IMR-90 (cell line): Measurements from ENCODE around the gene TULP3. TPM values are rescaled to one million over a fixed set of nuclear protein-coding genes. Genes with fewer than 3 reads are reported as not detected.

Source experiments
- ATAC-seq: fragments of 200-7000 bp; cut with Tn5 transposase; 2 replicates; pipeline ENCODE4 v1.9.1; 2020; ENCODE audit warnings: low read depth, mild to moderate bottlenecking, moderate library complexity
- BruUV-seq: library from RNA; stranded (reverse); fragments of 400-500 nt; replicated peaks from 2 replicates; lab custom pipeline; 2021; lab: Mats Ljungman, UMichigan
- CTCF ChIA-PET: fragments of 300-600 bp; formaldehyde crosslinking; extraction: SDS; loops from one replicate; lab custom pipeline; 2021; ENCODE audit warnings: antibody characterized with exemption; lab: Yijun Ruan, JAX
- POLR2A ChIA-PET: fragments of 300-600 bp; sonication (Branson Sonifier 250); formaldehyde crosslinking; loops from one replicate; lab custom pipeline; 2022; ENCODE audit warnings: antibody characterized with exemption; ENCODE audit not compliant: unreplicated experiment; lab: Charles Lee
- DNase-seq: peaks from one replicate; pipeline ENCODE4 v3.0.0; 2013
- H2AFZ ChIP-seq: replicated peaks from 2 replicates; pipeline ENCODE3; 2013; ENCODE audit warnings: low read length, mild to moderate bottlenecking; ENCODE audit not compliant: poor library complexity
- H2AK5ac ChIP-seq: 2 replicates; pipeline ENCODE4 v1.6.1; 2013; ENCODE audit warnings: low read depth, low read length, inconsistent platforms
- H2AK9ac ChIP-seq: replicated peaks from 2 replicates; pipeline ENCODE3; 2013; ENCODE audit warnings: mild to moderate bottlenecking, low read depth, low read length, moderate library complexity; ENCODE audit not compliant: poor library complexity
- H2BK120ac ChIP-seq: 2 replicates; pipeline ENCODE4 v1.6.1; 2013; ENCODE audit warnings: low read depth, low read length, inconsistent platforms
- H2BK15ac ChIP-seq: 3 replicates; pipeline ENCODE4 v1.6.1; 2013; ENCODE audit warnings: low read depth, low read length, inconsistent platforms
- H2BK20ac ChIP-seq: 2 replicates; pipeline ENCODE4 v1.6.1; 2013; ENCODE audit warnings: low read depth, mild to moderate bottlenecking, inconsistent platforms, low read length, moderate library complexity
- H2BK5ac ChIP-seq: 2 replicates; pipeline ENCODE4 v1.6.1; 2013; ENCODE audit warnings: mild to moderate bottlenecking, low read depth, low read length, inconsistent platforms; ENCODE audit not compliant: poor library complexity, severe bottlenecking
- H3K14ac ChIP-seq: replicated peaks from 2 replicates; pipeline ENCODE4 v1.6.1; 2013; ENCODE audit warnings: low read depth, low read length, inconsistent platforms
- H3K18ac ChIP-seq: 2 replicates; pipeline ENCODE4 v1.6.1; 2013; ENCODE audit warnings: low read depth, low read length, control low read depth
- H3K23ac ChIP-seq: 2 replicates; pipeline ENCODE4 v1.6.1; 2013; ENCODE audit warnings: low read depth, low read length, inconsistent platforms
- H3K27ac ChIP-seq: 2 replicates; pipeline ENCODE4 v1.5.1; 2013; ENCODE audit warnings: mild to moderate bottlenecking, control low read depth, low read length; ENCODE audit not compliant: insufficient read depth
- H3K27me3 ChIP-seq: 2 replicates; pipeline ENCODE4 v1.6.1; 2013; ENCODE audit warnings: low read length; ENCODE audit not compliant: control insufficient read depth, insufficient read depth
- H3K36me3 ChIP-seq: 2 replicates; pipeline ENCODE4 v1.6.1; 2013; ENCODE audit warnings: low read length, mixed read lengths; ENCODE audit not compliant: control insufficient read depth, insufficient read depth
- H3K4ac ChIP-seq: 2 replicates; pipeline ENCODE4 v1.6.1; 2013; ENCODE audit warnings: low read depth, low read length, inconsistent platforms
- H3K4me1 ChIP-seq: 2 replicates; pipeline ENCODE4 v1.6.1; 2013; ENCODE audit warnings: low read length, mixed read lengths; ENCODE audit not compliant: control insufficient read depth, insufficient read depth
- H3K4me2 ChIP-seq: 2 replicates; pipeline ENCODE4 v1.6.1; 2013; ENCODE audit warnings: low read depth, mild to moderate bottlenecking, control low read depth, low read length, moderate library complexity
- H3K4me3 ChIP-seq: 2 replicates; pipeline ENCODE4 v1.5.1; 2013; ENCODE audit warnings: low read depth, mild to moderate bottlenecking, control low read depth, low read length, moderate library complexity; ENCODE audit not compliant: insufficient read depth
- H3K56ac ChIP-seq: 2 replicates; pipeline ENCODE4 v1.6.1; 2013; ENCODE audit warnings: low read length, inconsistent platforms; ENCODE audit not compliant: insufficient read depth; ENCODE audit errors: extremely low read depth
- H3K79me1 ChIP-seq, 2 experiments: 2 replicates each; pipeline ENCODE4 v1.6.1; 2013; ENCODE audit warnings: low read length in 2 of 2, inconsistent platforms in 1 of 2, low read depth in 1 of 2
- H3K9ac ChIP-seq: 2 replicates; pipeline ENCODE4 v1.6.1; 2013; ENCODE audit warnings: low read depth, low read length, control low read depth
- H3K9me1 ChIP-seq: 2 replicates; pipeline ENCODE4 v1.6.1; 2013; ENCODE audit warnings: low read length, inconsistent platforms; ENCODE audit not compliant: insufficient read depth
- H3K9me3 ChIP-seq: 2 replicates; pipeline ENCODE4 v1.6.1; 2013; ENCODE audit warnings: low read length; ENCODE audit not compliant: control insufficient read depth, insufficient read depth
- H4K20me1 ChIP-seq: 2 replicates; pipeline ENCODE4 v1.6.1; 2013; ENCODE audit warnings: low read length, inconsistent platforms; ENCODE audit not compliant: insufficient read depth
- H4K5ac ChIP-seq: 2 replicates; pipeline ENCODE4 v1.6.1; 2013; ENCODE audit warnings: mild to moderate bottlenecking, low read depth, low read length, control low read depth
- H4K8ac ChIP-seq, 2 experiments: 2 replicates each; pipeline ENCODE4 v1.6.1; 2013; ENCODE audit warnings: low read depth in 2 of 2, low read length in 2 of 2, control low read depth in 1 of 2, inconsistent platforms in 1 of 2
- H4K91ac ChIP-seq: 2 replicates; pipeline ENCODE4 v1.6.1; 2013; ENCODE audit warnings: low read depth, low read length, inconsistent platforms; ENCODE audit not compliant: insufficient read depth
- BHLHE40 ChIP-seq: fragments of 150-350 bp; IDR thresholded peaks from 2 replicates; pipeline ENCODE4 v1.6.1; 2016; ENCODE audit warnings: mild to moderate bottlenecking, low read depth, low read length
- CHD1 ChIP-seq: IDR thresholded peaks from 2 replicates; pipeline ENCODE4 v1.6.1; 2012; ENCODE audit warnings: low read depth, low read length, improper control_type of control experiment
- MAZ ChIP-seq: IDR thresholded peaks from 2 replicates; pipeline ENCODE4 v1.6.1; 2012; ENCODE audit warnings: low read depth, mild to moderate bottlenecking, low read length, improper control_type of control experiment, moderate library complexity, borderline replicate concordance
- NFE2L2 ChIP-seq: fragments of 150-350 bp; IDR thresholded peaks from 2 replicates; pipeline ENCODE4 v1.6.1; 2016; ENCODE audit warnings: low read depth, mild to moderate bottlenecking, low read length
- RFX5 ChIP-seq: IDR thresholded peaks from 2 replicates; pipeline ENCODE4 v1.8.0; 2012; ENCODE audit warnings: low read depth, mild to moderate bottlenecking, low read length, moderate library complexity
- WGBS, 2 experiments: methylation state at CpG; one replicate each; pipeline versions ENCODE4 v1.1.5 to v1.1.7; 2013; ENCODE audit warnings: missing lambda C conversion rate in 2 of 2; ENCODE audit not compliant: insufficient read length in 1 of 2; ENCODE audit errors: extremely low coverage in 2 of 2; 5-methylcytosine and 5-hydroxymethylcytosine counted together
- dilution Hi-C: fragments of 300-500 bp; cut with HindIII; formaldehyde crosslinking; loops from one replicate; pipeline ENCODE4 v1.14.3; 2018; ENCODE audit warnings: low sequenced_read_pairs; ENCODE audit not compliant: unreplicated experiment
- in situ Hi-C: fragments of 300-500 bp; cut with MboI; formaldehyde crosslinking; loops from 3 replicates; pipeline ENCODE4 v1.14.3; 2019; ENCODE audit warnings: low sequenced_read_pairs, inconsistent platforms, mixed read lengths
- intact Hi-C: fragments of 100-400 bp; cut with micrococcal nuclease; formaldehyde crosslinking; loops from 2 replicates; pipeline ENCODE4 v1.10.0; 2022
- polyA plus RNA-seq, 3 experiments: library from polyadenylated mRNA; depleted of rRNA; stranded (reverse); fragments of >200 nt; gene quantifications; 2 replicates each; pipeline ENCODE4 v1.2.3, GENCODE V29; 2012; ENCODE audit warnings: low replicate concordance in 1 of 3
- total RNA-seq: library from RNA; depleted of rRNA; stranded (reverse); fragments of >200 nt; gene quantifications from 2 replicates; pipeline ENCODE4 v1.2.3, GENCODE V29; 2012
- TF ChIP-seq, protein P1 (sequence below): conservative IDR thresholded peaks from 2 replicates; pipeline ENCODE4 v1.5.1; 2012; ENCODE audit warnings: mild to moderate bottlenecking, low read depth, low read length, improper control_type of control experiment

Gene TULP3
- total and polyA plus RNA-seq, 2 of the 4 experiments (the other 2 are of a cell fraction), result 35.2 to 35.5 TPM

DNA sequence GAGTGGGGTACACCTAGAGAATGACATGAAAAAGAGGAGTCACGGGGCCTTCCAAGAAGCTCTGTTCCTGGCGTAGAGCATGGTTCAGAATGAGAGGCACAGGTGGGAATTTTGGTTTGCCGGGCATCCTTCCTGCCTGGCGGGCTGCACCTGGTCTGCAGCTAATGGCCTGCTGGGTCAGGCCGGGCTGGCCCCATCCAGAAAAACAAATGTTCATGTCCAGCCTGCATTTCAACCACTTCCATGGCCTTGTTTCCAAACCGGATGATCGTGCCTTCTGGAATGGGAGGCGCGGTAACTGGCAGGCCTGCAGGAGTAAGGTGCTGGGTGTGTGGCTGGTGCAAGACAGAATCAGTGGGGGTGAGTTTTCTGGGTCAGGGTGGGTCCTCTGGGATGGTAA, 82.9 kb downstream of the TULP3 start:
- H2AK9ac ChIP-seq, result no peak overlapping the region
- H4K8ac ChIP-seq, result no peak overlapping the region
- H2AK5ac ChIP-seq, result no peak overlapping the region
- peaks cover 2% of the 10 kb centered on the region; the same call in 1 of the 2 replicates for H3K4me1 ChIP-seq
- TF ChIP-seq MAZ, result no peak
- TF ChIP-seq BHLHE40, result no peak
- no peak for TF ChIP-seq NFE2L2
- no peak for TF ChIP-seq RFX5
- TF ChIP-seq, protein P1, sequence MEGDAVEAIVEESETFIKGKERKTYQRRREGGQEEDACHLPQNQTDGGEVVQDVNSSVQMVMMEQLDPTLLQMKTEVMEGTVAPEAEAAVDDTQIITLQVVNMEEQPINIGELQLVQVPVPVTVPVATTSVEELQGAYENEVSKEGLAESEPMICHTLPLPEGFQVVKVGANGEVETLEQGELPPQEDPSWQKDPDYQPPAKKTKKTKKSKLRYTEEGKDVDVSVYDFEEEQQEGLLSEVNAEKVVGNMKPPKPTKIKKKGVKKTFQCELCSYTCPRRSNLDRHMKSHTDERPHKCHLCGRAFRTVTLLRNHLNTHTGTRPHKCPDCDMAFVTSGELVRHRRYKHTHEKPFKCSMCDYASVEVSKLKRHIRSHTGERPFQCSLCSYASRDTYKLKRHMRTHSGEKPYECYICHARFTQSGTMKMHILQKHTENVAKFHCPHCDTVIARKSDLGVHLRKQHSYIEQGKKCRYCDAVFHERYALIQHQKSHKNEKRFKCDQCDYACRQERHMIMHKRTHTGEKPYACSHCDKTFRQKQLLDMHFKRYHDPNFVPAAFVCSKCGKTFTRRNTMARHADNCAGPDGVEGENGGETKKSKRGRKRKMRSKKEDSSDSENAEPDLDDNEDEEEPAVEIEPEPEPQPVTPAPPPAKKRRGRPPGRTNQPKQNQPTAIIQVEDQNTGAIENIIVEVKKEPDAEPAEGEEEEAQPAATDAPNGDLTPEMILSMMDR, result no peak
- TF ChIP-seq CHD1, result no peak
- intact Hi-C loops (no loop called here), dilution Hi-C loops (no loop called here), in situ Hi-C loops (no loop called here)
- H3K4ac ChIP-seq, result no peak overlapping the region
- DNase-seq, result no peak
- H3K18ac ChIP-seq, result no peak overlapping the region
- ChIA-PET CTCF (no interaction called here), POLR2A (no interaction called here)
- H3K23ac ChIP-seq, result no peak overlapping the region; the same call in 1 of the 2 replicates
- H2AFZ ChIP-seq, result no peak overlapping the region
- H3K79me1 ChIP-seq, result peaks cover 29 to 55% of the 10 kb centered on the region in 2 experiments
- no peak overlapping the region for H4K91ac ChIP-seq
- H3K9me1 ChIP-seq, result peaks cover 20% of the 10 kb centered on the region
- no peaks in the 10 kb centered on the region for H3K9me3 ChIP-seq
- no peak overlapping the region for H3K27ac ChIP-seq
- H3K9ac ChIP-seq, result no peak overlapping the region
- WGBS, 2 experiments, result 100% methylated on average over 1 of the region's 9 CpGs; no CpG with 5 or more reads in 1 of the 2 experiments
- no peak for ATAC-seq
- BruUV-seq, result no TSS peak
- no peak overlapping the region for H3K4me2 ChIP-seq
- H2BK20ac ChIP-seq, result no peak overlapping the region
- H3K4me3 ChIP-seq, result no peak overlapping the region
- H2BK5ac ChIP-seq, result no peak overlapping the region
- peaks cover 2% of the 10 kb centered on the region; the same call in 1 of the 2 replicates for H3K36me3 ChIP-seq
- H4K5ac ChIP-seq, result no peak overlapping the region
- no peak overlapping the region for H2BK120ac ChIP-seq
- H4K20me1 ChIP-seq, result peaks cover 10% of the 10 kb centered on the region
- H3K14ac ChIP-seq, result no peak overlapping the region
- no peak overlapping the region for H2BK15ac ChIP-seq
- H3K56ac ChIP-seq, result no peak overlapping the region
- no peaks in the 10 kb centered on the region for H3K27me3 ChIP-seq
